DLD1 (cell line): ENCODE results near the gene GPRIN1.

Experiments
- in situ Hi-C: cut with HindIII; loops from 2 replicates; pipeline ENCODE4 v1.10.0; 2017; ENCODE audit warnings: low sequenced_read_pairs

The GPRIN1 gene

GRCh38 chr5:176625512-176625911 lies 15.6 kb upstream of the GPRIN1 start:
- in situ Hi-C loops, result no loop called here

- in situ Hi-C loops, result no loop called here
Measured at GRCh38 chr5:176624938-176625337, 15.0 kb upstream of the GPRIN1 start.

GRCh38 chr5:176624142-176624541 lies 14.2 kb upstream of the GPRIN1 start:
- in situ Hi-C loops, result no loop called here

DNA sequence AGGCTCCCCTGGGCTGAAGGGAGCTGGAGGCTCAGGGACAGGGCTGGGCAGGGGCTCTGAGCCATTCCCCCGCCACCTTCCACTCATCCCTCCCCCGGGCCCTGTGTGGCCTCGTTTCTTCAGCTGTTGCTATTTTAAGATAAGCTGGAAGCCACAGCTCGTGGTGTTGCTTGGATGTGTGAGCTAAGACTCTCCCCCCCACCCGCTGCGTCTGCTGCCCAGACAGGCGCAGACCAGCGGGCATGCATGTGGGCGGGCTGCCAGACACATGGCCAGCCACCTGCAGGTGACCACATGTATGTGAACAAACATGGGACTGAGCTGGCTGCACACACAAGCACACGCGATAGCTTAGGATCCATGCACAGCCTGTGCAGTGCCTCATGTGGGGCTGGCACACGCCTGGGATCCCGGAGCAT lies 11.7 kb upstream of the GPRIN1 start:
- in situ Hi-C loops, result no loop called here

- in situ Hi-C loops, result no loop called here
Measured at GRCh38 chr5:176620333-176620981, 10.5 kb upstream of the GPRIN1 start.

DNA sequence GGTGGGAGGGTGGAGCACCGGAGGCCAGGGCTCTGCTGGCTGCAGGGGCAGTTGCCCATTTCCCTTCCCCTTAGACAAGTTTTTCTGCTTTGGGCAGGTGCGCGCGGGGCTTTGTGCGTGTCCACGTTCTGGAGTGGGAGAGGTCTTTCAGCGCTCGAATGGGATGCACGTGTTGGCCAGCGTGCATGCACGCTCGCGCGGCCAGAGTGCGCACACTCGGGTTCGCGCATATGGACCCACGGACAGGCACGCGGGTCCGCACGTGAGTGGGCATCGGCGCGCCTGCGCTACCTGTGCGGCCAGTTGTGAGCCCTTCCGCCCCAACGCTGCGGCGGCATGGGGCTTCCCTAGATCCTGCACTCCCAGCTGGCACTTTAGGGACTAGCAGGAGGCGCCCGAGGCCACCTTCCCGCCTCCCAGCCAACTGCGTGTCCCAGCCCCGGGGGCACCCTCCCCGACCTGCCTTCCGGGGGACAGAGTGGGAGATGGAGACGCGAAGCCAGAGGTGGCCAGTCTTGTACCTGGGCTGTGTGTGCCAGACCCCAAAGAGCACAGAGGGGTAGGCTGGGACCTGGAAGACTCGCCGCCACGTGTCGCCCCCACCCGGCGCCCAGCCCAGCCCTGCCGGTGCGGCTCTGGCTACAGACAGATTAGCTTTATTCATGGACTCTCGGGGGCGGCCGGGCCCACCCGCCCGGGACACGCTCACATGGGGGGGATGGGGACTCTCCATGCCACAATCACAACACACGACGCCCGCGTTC lies 9.8 kb upstream of the GPRIN1 start:
- in situ Hi-C loops, result no loop called here

GRCh38 chr5:176619203-176619568 lies 9.2 kb upstream of the GPRIN1 start:
- in situ Hi-C loops, result no loop called here

DNA sequence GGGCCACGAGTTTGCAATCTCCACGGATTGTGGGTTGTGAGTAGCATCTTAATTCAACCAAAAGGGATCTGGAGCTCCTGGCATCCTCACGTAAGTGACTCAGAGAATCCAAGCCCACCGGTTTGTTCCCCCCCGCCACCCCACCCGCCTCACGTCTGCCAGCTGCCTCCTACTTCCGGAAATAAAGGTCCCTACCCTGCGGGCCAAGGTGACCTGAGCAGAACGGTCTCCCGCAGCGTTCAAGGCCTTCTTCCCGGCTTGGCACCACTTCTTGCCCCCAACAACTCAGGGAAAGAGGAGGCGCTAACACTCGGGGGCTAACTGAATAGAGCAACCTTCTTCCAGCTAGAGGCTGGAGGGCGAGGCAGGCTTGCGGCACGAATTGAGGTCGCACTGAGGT lies 8.8 kb upstream of the GPRIN1 start:
- in situ Hi-C loops, result no loop called here

- in situ Hi-C loops, result no loop called here
Measured at GRCh38 chr5:176616511-176616910, 6.6 kb upstream of the GPRIN1 start.

DNA sequence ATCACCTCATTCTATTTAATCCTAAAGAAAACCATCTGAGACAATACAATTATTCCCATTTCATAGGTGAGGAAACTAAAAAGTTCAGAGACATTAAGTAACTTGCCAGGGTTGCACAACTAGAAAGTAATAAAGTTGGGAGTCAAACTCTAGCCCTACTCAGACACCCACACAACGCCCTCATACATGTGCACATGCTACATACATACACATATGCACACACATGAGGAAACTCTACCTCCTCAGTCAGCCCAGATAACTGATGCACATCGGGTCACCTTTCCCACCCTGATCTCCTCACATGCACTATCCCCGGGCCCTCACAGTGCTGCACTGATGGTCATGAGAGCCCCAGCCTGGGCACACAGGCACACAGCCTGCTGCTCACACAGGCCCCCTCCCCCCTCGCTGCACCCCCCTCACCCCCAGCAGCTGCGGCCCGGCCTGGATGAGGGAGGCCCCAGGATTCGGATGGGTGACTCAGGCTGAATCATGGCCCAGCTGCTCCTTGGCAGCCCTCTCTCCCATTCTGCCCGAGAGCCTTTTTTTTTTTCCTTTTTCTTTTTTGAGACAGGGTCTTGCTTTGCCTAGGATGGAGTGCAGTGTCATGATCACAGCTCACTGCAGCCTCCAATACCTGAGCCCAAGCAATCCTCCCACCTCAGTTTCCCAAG lies 5.0 kb upstream of the GPRIN1 start:
- in situ Hi-C loops, result no loop called here

DNA sequence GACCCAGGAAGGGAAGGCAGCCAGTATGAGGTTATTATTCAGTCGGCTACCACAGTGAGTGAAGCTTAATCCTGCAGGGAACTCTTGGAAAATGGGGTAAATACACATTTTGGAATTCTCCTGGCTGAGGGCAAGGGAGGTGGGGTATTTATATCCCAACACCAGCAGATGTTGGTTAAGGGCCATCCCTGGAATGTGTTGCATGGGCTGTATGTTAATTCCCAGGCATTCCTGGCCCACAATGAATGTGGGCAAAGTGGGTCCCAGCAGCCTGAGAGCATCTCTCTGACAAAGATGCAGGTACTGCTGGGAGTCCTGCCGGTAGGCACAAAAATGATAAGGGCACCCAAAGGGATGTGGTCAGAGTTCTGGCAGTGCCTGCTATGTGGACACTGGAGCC lies 2.9 kb upstream of the GPRIN1 start:
- in situ Hi-C loops, result no loop called here

- in situ Hi-C loops, result no loop called here
Measured at GRCh38 chr5:176612008-176612407, 2.1 kb upstream of the GPRIN1 start.

DNA sequence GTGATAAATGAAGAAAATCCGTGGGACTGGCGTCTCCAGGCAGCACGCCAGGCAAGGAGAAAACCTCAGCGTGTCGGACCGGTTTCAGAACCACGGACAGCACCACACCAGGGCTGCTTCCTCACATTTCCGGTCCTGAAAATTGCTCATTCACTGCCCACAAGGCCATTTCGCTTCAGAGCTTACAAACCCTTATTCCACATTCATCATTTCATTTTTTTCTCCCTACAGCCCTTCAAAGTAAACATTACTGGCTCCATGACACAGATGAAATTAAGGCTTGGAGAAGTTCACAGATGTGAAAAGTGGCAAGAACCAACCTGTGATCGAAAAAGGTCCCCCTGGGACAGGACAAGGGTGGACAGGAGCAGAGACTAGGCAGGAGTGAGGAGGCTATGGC lies 1.5 kb upstream of the GPRIN1 start:
- in situ Hi-C loops, result no loop called here

GRCh38 chr5:176610435-176610773 lies 448 bp upstream of the GPRIN1 start:
- in situ Hi-C loops, result no loop called here

DNA sequence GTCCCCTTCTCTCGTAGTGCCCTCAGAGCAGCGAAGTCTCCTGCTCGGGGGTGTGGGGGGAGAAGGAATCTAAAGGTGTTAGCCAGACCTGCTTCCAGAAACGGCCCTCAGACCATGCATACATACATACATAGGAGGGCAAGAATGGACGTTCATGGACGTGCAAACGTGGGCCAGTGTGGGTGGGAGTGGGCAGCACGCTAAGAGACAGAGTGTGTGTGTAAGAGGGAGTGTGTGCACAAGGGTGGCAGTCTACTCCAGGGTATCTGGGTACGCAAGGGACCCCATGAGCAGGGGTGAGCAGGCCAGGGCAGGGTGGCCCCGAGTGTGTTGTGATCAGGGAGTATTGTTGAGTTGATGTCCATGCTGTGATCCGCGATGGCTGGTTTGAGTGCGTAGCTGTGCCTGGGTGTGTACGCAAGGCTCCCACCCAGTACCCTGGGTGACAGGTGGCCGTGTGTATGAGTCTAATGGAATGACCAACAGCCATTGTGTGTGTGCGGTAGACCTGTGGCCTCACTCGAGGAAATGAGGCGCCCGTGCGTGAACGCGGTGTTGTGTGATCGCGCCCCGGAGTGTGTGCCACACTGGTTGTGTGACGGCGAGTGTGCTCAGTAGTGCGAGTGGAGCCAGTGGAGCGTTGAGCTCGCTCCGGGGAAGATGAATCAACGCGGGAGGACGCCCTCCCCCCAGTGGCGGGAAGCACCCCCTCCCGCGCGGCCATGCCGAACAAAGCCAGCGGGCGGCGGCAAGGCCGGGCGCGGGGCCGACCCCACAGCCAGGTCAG lies 826 bp downstream of the GPRIN1 start:
- in situ Hi-C loops, result no loop called here

DNA sequence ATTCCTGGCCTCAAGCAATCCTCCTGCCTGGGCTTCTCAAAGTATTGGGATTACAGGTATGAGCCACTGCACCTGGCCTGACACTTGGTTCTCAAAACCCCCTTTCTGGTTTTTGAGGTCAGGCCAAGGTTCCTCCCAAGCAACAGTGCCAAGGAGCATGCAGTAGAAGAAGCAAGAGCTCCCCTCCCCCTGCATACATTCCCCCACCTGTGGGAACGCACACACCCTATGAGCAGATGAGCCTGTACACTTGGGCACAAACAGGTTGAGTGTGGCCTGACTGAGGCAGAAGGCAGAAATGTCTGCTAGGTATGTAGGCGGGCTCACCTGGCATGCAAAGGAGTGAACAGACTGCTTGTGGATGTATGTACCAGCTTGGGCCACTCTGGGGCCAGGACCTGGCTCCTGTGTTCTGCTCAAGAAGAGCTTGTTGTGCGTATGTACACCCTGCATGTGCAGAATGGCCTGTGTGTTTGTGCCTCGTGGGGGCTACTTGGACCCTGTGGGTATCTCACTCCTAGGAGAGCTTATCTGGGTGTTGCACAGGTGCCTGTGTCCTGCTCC lies 1.7 kb downstream of the GPRIN1 start:
- in situ Hi-C loops, result no loop called here

- in situ Hi-C loops, result no loop called here
Measured at GRCh38 chr5:176606875-176607274, 3.1 kb downstream of the GPRIN1 start.

DNA sequence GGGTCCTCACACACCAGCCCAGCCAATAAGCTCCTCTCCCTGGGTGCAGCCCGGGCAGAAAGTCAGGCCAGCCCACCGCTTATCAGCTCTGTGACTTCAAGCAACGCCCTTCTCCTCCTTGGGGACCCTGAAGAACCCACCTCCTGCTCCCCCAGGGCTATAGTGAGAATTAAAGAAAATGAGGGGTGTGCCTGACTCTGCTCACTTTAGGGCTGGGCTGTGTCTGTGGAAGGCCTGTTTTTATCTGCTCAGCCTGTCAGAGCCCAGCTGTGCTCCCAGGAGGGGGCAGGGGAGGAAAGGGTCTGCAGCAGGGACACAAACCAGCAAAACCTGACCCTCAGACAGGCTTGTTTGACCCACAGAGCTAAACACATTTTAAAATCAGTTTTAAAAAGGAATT lies 3.9 kb downstream of the GPRIN1 start:
- in situ Hi-C loops, result no loop called here

DNA sequence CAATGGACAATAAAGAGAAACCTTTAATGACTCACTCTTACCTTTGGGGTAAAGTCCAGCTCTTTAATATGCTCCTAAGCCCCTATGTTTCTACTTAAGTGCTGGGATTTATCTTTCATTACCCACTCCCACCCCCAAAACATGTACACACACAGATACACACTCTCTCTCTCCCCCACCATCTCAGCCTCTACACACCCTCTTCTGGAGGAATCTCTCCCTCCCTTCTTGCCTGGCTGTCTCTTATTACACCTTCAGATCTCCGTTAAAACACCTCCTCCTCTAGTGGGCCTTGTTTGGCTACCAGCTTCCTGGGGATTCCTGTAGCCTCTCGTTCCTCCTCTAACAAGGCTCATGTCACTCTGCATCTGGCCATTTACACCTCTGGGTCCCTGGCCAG lies 6.9 kb downstream of the GPRIN1 start:
- in situ Hi-C loops, result no loop called here

- in situ Hi-C loops, result no loop called here
Measured at GRCh38 chr5:176601901-176602482, 8.0 kb downstream of the GPRIN1 start.
